ENCODE data around the gene SYNDIG1L. TPM values are rescaled to one million over a fixed set of nuclear protein-coding genes. Genes with fewer than 3 reads are reported as not detected.
"Not testable (repeated sequence)": the region's sequence is repeated elsewhere in the genome, so short reads cannot be mapped to it uniquely, and the experiment has no call there.

Gene SYNDIG1L
- total RNA-seq, 2 experiments from 2014 or later = not detected

- no peak for ATAC-seq (ENCODE audit: poor library complexity)
- Histone ChIP-seq H3K4me3 (ENCODE audit: low read length) (no peak overlapping the region), H3K9me3 (ENCODE audit: control insufficient read depth in 1 of 2, insufficient read depth in 1 of 2, low read length in 2 of 2) (no peaks in the 10 kb centered on the region), H3K27me3 (ENCODE audit: control insufficient read depth in 1 of 2, insufficient read depth in 2 of 2, low read length in 2 of 2) (no peaks in the 10 kb centered on the region), H3K4me1 (ENCODE audit: insufficient read depth, low read length) (no peaks in the 10 kb centered on the region), H3K36me3 (ENCODE audit: insufficient read depth, low read length) (no peaks in the 10 kb centered on the region), H3K27ac (ENCODE audit: low read depth in 1 of 2, low read length in 2 of 2) (no peak overlapping the region)
- no peak overlapping the region for H3K4me3 Mint-ChIP-seq
- no peak for DNase-seq
- no peaks in the 10 kb centered on the region for H3K36me3 Mint-ChIP-seq (ENCODE audit: low read depth)
- H3K27ac Mint-ChIP-seq = no peak overlapping the region
- ChIA-PET CTCF (no interaction called here), POLR2A (no interaction called here)
- H3K27me3 Mint-ChIP-seq = peaks cover 22% of the 10 kb centered on the region
- H3K4me1 Mint-ChIP-seq (ENCODE audit: low read depth) = no peaks in the 10 kb centered on the region
- intact Hi-C loops (cut with DNase I, micrococcal nuclease) = no loop called here
- TF ChIP-seq CTCF (IDR thresholded peaks at IDR 0.05) = no peak
- H3K9me3 Mint-ChIP-seq = peaks cover under 1% of the 10 kb centered on the region
Observed at GRCh38 chr14:74457565-74457895, 31.5 kb upstream of the SYNDIG1L start.

GRCh38 chr14:74456684-74457564, 30.9 kb upstream of the SYNDIG1L start:
- DNase-seq (no peak), ATAC-seq (ENCODE audit: poor library complexity) (no peak)
- Mint-ChIP-seq H3K9me3 (peaks cover 3% of the 10 kb centered on the region), H3K27ac (no peak overlapping the region), H3K4me3 (no peak overlapping the region), H3K36me3 (ENCODE audit: low read depth) (no peaks in the 10 kb centered on the region), H3K4me1 (ENCODE audit: low read depth) (no peaks in the 10 kb centered on the region), H3K27me3 (peaks cover 28% of the 10 kb centered on the region)
- H3K36me3 ChIP-seq (ENCODE audit: insufficient read depth, low read length) = no peaks in the 10 kb centered on the region
- H3K9me3 ChIP-seq (ENCODE audit: control insufficient read depth in 1 of 2, insufficient read depth in 1 of 2, low read length in 2 of 2) = no peaks in the 10 kb centered on the region
- no peaks in the 10 kb centered on the region for H3K4me1 ChIP-seq (ENCODE audit: insufficient read depth, low read length)
- no peak for TF ChIP-seq CTCF (IDR thresholded peaks at IDR 0.05)
- intact Hi-C loops (cut with DNase I, micrococcal nuclease) = no loop called here
- ChIA-PET CTCF (no interaction called here), POLR2A (no interaction called here)
- no peaks in the 10 kb centered on the region for H3K27me3 ChIP-seq (ENCODE audit: control insufficient read depth in 1 of 2, insufficient read depth in 2 of 2, low read length in 2 of 2)
- H3K4me3 ChIP-seq (ENCODE audit: low read length) = no peak overlapping the region
- no peak overlapping the region for H3K27ac ChIP-seq (ENCODE audit: low read depth in 1 of 2, low read length in 2 of 2)

GRCh38 chr14:74454397-74454796, 28.4 kb upstream of the SYNDIG1L start:
- POLR2A ChIA-PET; H3K36me3 ChIP-seq (ENCODE audit: insufficient read depth, low read length); H3K9me3 Mint-ChIP-seq; H3K27me3 ChIP-seq (ENCODE audit: control insufficient read depth in 1 of 2, insufficient read depth in 2 of 2, low read length in 2 of 2); H3K9me3 ChIP-seq (ENCODE audit: control insufficient read depth in 1 of 2, insufficient read depth in 1 of 2, low read length in 2 of 2); H3K4me3 ChIP-seq (ENCODE audit: low read length); ATAC-seq (ENCODE audit: poor library complexity); H3K4me1 ChIP-seq (ENCODE audit: insufficient read depth, low read length); DNase-seq; H3K36me3 Mint-ChIP-seq (ENCODE audit: low read depth); H3K27ac ChIP-seq (ENCODE audit: low read depth in 1 of 2, low read length in 2 of 2); H3K4me3 Mint-ChIP-seq; H3K4me1 Mint-ChIP-seq (ENCODE audit: low read depth); H3K27ac Mint-ChIP-seq; intact Hi-C loops (cut with DNase I, micrococcal nuclease): not testable (repeated sequence)
- CTCF ChIA-PET = interaction anchor here (0.6 kb wide), 1 partner anchor 46 kb away, joined by 3 read pairs; no protein-coding TSS in a partner anchor
- peaks cover 19% of the 10 kb centered on the region for H3K27me3 Mint-ChIP-seq

GRCh38 chr14:74444866-74445265, 18.9 kb upstream of the SYNDIG1L start:
- ChIA-PET CTCF (no interaction called here), POLR2A (no interaction called here)
- no peaks in the 10 kb centered on the region for H3K36me3 ChIP-seq (ENCODE audit: insufficient read depth, low read length)
- H3K27ac ChIP-seq (ENCODE audit: low read depth in 1 of 2, low read length in 2 of 2) = no peak overlapping the region
- no peak overlapping the region for H3K4me3 ChIP-seq (ENCODE audit: low read length)
- no peak overlapping the region for H3K4me3 Mint-ChIP-seq
- H3K27ac Mint-ChIP-seq = no peak overlapping the region
- H3K27me3 ChIP-seq (ENCODE audit: control insufficient read depth in 1 of 2, insufficient read depth in 2 of 2, low read length in 2 of 2) = no peaks in the 10 kb centered on the region
- H3K9me3 ChIP-seq (ENCODE audit: control insufficient read depth in 1 of 2, insufficient read depth in 1 of 2, low read length in 2 of 2) = no peaks in the 10 kb centered on the region
- H3K4me1 Mint-ChIP-seq (ENCODE audit: low read depth) = no peaks in the 10 kb centered on the region
- TF ChIP-seq CTCF (IDR thresholded peaks at IDR 0.05) = no peak
- H3K4me1 ChIP-seq (ENCODE audit: insufficient read depth, low read length) = no peaks in the 10 kb centered on the region
- intact Hi-C loops (cut with DNase I, micrococcal nuclease) = loop anchor here in 1 of 2 experiments (5.0 kb wide), 1 partner anchor 1078 kb away; no protein-coding TSS in a partner anchor
- DNase-seq (no peak), ATAC-seq (ENCODE audit: poor library complexity) (no peak)
- H3K9me3 Mint-ChIP-seq = no peaks in the 10 kb centered on the region
- no peaks in the 10 kb centered on the region for H3K36me3 Mint-ChIP-seq (ENCODE audit: low read depth)
- peaks cover 20% of the 10 kb centered on the region for H3K27me3 Mint-ChIP-seq

All from CD4-positive, alpha-beta T cell (primary cell).